HEK293 (cell line): Measurements from ENCODE around the gene TPSAB1.

ENCODE experiments used
- GLI4 ChIP-seq: fragments of 450-650 bp; formaldehyde crosslinking; IDR thresholded peaks from 2 replicates; pipeline ENCODE4 v1.5.1; 2016; ENCODE audit warnings: missing biosample characterization, missing genetic modification characterization
- ZNF501 ChIP-seq: fragments of 450-650 bp; formaldehyde crosslinking; IDR thresholded peaks from 2 replicates; pipeline ENCODE4 v1.5.1; 2016; ENCODE audit warnings: missing biosample characterization, missing genetic modification characterization
- ZNF670 ChIP-seq: fragments of 450-650 bp; formaldehyde crosslinking; IDR thresholded peaks from 2 replicates; pipeline ENCODE4 v1.5.1; 2016; ENCODE audit warnings: missing biosample characterization, missing genetic modification characterization, low read depth
- ZNF704 ChIP-seq: fragments of 450-650 bp; formaldehyde crosslinking; IDR thresholded peaks from 2 replicates; pipeline ENCODE4 v1.5.1; 2016; ENCODE audit warnings: missing biosample characterization, missing genetic modification characterization
- TF ChIP-seq, protein P1 (sequence below): fragments of 450-650 bp; formaldehyde crosslinking; IDR thresholded peaks from 2 replicates; pipeline ENCODE4 v1.5.1; 2016; ENCODE audit warnings: missing biosample characterization, missing genetic modification characterization
- TF ChIP-seq, protein P2 (sequence below): fragments of 450-650 bp; formaldehyde crosslinking; IDR thresholded peaks from 2 replicates; pipeline ENCODE4 v1.5.1; 2016; ENCODE audit warnings: missing biosample characterization, missing genetic modification characterization

GRCh38 chr16:1202274-1202673 is 38.2 kb upstream of the TPSAB1 start:
- no peak for TF ChIP-seq GLI4 (tag by site-specific recombination)
- TF ChIP-seq ZNF670 (tag by site-specific recombination): no peak
- TF ChIP-seq, protein P1, sequence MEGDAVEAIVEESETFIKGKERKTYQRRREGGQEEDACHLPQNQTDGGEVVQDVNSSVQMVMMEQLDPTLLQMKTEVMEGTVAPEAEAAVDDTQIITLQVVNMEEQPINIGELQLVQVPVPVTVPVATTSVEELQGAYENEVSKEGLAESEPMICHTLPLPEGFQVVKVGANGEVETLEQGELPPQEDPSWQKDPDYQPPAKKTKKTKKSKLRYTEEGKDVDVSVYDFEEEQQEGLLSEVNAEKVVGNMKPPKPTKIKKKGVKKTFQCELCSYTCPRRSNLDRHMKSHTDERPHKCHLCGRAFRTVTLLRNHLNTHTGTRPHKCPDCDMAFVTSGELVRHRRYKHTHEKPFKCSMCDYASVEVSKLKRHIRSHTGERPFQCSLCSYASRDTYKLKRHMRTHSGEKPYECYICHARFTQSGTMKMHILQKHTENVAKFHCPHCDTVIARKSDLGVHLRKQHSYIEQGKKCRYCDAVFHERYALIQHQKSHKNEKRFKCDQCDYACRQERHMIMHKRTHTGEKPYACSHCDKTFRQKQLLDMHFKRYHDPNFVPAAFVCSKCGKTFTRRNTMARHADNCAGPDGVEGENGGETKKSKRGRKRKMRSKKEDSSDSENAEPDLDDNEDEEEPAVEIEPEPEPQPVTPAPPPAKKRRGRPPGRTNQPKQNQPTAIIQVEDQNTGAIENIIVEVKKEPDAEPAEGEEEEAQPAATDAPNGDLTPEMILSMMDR (tag by site-specific recombination): no peak
- TF ChIP-seq ZNF704 (tag by site-specific recombination): no peak
- TF ChIP-seq, protein P2, sequence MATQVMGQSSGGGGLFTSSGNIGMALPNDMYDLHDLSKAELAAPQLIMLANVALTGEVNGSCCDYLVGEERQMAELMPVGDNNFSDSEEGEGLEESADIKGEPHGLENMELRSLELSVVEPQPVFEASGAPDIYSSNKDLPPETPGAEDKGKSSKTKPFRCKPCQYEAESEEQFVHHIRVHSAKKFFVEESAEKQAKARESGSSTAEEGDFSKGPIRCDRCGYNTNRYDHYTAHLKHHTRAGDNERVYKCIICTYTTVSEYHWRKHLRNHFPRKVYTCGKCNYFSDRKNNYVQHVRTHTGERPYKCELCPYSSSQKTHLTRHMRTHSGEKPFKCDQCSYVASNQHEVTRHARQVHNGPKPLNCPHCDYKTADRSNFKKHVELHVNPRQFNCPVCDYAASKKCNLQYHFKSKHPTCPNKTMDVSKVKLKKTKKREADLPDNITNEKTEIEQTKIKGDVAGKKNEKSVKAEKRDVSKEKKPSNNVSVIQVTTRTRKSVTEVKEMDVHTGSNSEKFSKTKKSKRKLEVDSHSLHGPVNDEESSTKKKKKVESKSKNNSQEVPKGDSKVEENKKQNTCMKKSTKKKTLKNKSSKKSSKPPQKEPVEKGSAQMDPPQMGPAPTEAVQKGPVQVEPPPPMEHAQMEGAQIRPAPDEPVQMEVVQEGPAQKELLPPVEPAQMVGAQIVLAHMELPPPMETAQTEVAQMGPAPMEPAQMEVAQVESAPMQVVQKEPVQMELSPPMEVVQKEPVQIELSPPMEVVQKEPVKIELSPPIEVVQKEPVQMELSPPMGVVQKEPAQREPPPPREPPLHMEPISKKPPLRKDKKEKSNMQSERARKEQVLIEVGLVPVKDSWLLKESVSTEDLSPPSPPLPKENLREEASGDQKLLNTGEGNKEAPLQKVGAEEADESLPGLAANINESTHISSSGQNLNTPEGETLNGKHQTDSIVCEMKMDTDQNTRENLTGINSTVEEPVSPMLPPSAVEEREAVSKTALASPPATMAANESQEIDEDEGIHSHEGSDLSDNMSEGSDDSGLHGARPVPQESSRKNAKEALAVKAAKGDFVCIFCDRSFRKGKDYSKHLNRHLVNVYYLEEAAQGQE: no peak
- TF ChIP-seq ZNF501 (tag by site-specific recombination): no peak
